Activated T-helper 17 cell treated with anti-CD3 and anti-CD28 coated beads, Interleukin-2, amount 50 U/mL, for 72 hours (primary cell): ENCODE results near the gene PARD6B. TPM values are rescaled to one million over a fixed set of nuclear protein-coding genes. Genes with fewer than 3 reads are reported as not detected.

ENCODE experiments used
- ATAC-seq: fragments of 150-1000 bp; cut with Tn5 transposase; replicated peaks from 2 replicates; pipeline ENCODE4 v1.10.0; 2021; ENCODE audit warnings: mild to moderate bottlenecking, moderate library complexity
- H3K27ac Mint-ChIP-seq: one replicate; pipeline ENCODE4 v1.8.0; 2022; ENCODE audit warnings: mixed read lengths
- H3K27me3 Mint-ChIP-seq: one replicate; pipeline ENCODE4 v1.8.0; 2022; ENCODE audit warnings: mixed read lengths
- H3K36me3 Mint-ChIP-seq: one replicate; pipeline ENCODE4 v1.8.0; 2022; ENCODE audit warnings: low read depth, mild to moderate bottlenecking, mixed read lengths
- H3K4me1 Mint-ChIP-seq: one replicate; pipeline ENCODE4 v1.8.0; 2022; ENCODE audit warnings: mixed read lengths
- H3K4me3 Mint-ChIP-seq: one replicate; pipeline ENCODE4 v1.8.0; 2022; ENCODE audit warnings: mild to moderate bottlenecking, mixed read lengths
- H3K9me3 Mint-ChIP-seq: one replicate; pipeline ENCODE4 v1.8.0; 2022; ENCODE audit warnings: mixed read lengths
- total RNA-seq, 2 donors: library from RNA; stranded (reverse); gene quantifications; one replicate each; pipeline ENCODE4 v1.2.3, GENCODE V29; 2022

The PARD6B gene
- total RNA-seq, 2 donors from 2014 or later: 3.2 to 7.8 TPM

- Mint-ChIP-seq H3K27ac (no peak overlapping the region), H3K27me3 (no peaks in the 10 kb centered on the region), H3K4me3 (no peak overlapping the region), H3K36me3 (peaks cover 49% of the 10 kb centered on the region), H3K4me1 (peaks cover 26% of the 10 kb centered on the region), H3K9me3 (no peaks in the 10 kb centered on the region)
- ATAC-seq: no peak
Observed at GRCh38 chr20:50743087-50743486, 11.7 kb downstream of the PARD6B start.

- Mint-ChIP-seq H3K4me1 (peaks cover 26% of the 10 kb centered on the region), H3K9me3 (no peaks in the 10 kb centered on the region), H3K4me3 (no peak overlapping the region), H3K27me3 (no peaks in the 10 kb centered on the region), H3K36me3 (peaks cover 39% of the 10 kb centered on the region), H3K27ac (peak overlapping the region; percentile 64)
- ATAC-seq: peak; percentile 30
Observed at GRCh38 chr20:50744143-50744792, 12.9 kb downstream of the PARD6B start.

- peak overlapping the region; percentile 29 for H3K4me3 Mint-ChIP-seq
Observed at GRCh38 chr20:50745634-50746137, 14.3 kb downstream of the PARD6B start.

GRCh38 chr20:50746138-50746940, 15.0 kb downstream of the PARD6B start:
- ATAC-seq: peak; percentile 93
- Mint-ChIP-seq H3K4me1 (peaks cover 21% of the 10 kb centered on the region), H3K27me3 (no peaks in the 10 kb centered on the region), H3K4me3 (peak overlapping the region; percentile 29), H3K9me3 (no peaks in the 10 kb centered on the region), H3K36me3 (peaks cover 43% of the 10 kb centered on the region), H3K27ac (peak overlapping the region; percentile 73)

More at GRCh38 chr20:50745634-50746137, 14.3 kb downstream of the PARD6B start:
- Mint-ChIP-seq H3K27me3 (no peaks in the 10 kb centered on the region), H3K27ac (peak overlapping the region; percentile 73), H3K36me3 (peaks cover 49% of the 10 kb centered on the region), H3K9me3 (no peaks in the 10 kb centered on the region), H3K4me1 (peaks cover 21% of the 10 kb centered on the region)
- peak; percentile 16 for ATAC-seq

- Mint-ChIP-seq H3K27ac (peak overlapping the region; percentile 73), H3K36me3 (peaks cover 42% of the 10 kb centered on the region), H3K27me3 (no peaks in the 10 kb centered on the region), H3K9me3 (no peaks in the 10 kb centered on the region), H3K4me3 (peak overlapping the region; percentile 29), H3K4me1 (peaks cover 21% of the 10 kb centered on the region)
- ATAC-seq: no peak
Observed at GRCh38 chr20:50747275-50747674, 15.9 kb downstream of the PARD6B start.

GRCh38 chr20:50750145-50750671, 18.8 kb downstream of the PARD6B start:
- peaks cover 14% of the 10 kb centered on the region for H3K4me1 Mint-ChIP-seq
- ATAC-seq: no peak
- H3K27ac Mint-ChIP-seq: no peak overlapping the region
- H3K36me3 Mint-ChIP-seq: peaks cover 38% of the 10 kb centered on the region
- H3K27me3 Mint-ChIP-seq: no peaks in the 10 kb centered on the region
- H3K9me3 Mint-ChIP-seq: no peaks in the 10 kb centered on the region
- H3K4me3 Mint-ChIP-seq: no peak overlapping the region

- Mint-ChIP-seq H3K36me3 (peaks cover 15% of the 10 kb centered on the region), H3K4me3 (no peak overlapping the region), H3K4me1 (no peaks in the 10 kb centered on the region), H3K27ac (no peak overlapping the region), H3K27me3 (no peaks in the 10 kb centered on the region), H3K9me3 (no peaks in the 10 kb centered on the region)
- ATAC-seq: no peak
Observed at GRCh38 chr20:50753152-50753551, 21.8 kb downstream of the PARD6B start.

- peaks cover 15% of the 10 kb centered on the region for H3K36me3 Mint-ChIP-seq
- no peaks in the 10 kb centered on the region for H3K27me3 Mint-ChIP-seq
- no peak overlapping the region for H3K27ac Mint-ChIP-seq
- no peaks in the 10 kb centered on the region for H3K9me3 Mint-ChIP-seq
- H3K4me1 Mint-ChIP-seq: no peaks in the 10 kb centered on the region
- ATAC-seq: no peak
- no peak overlapping the region for H3K4me3 Mint-ChIP-seq
Observed at GRCh38 chr20:50754420-50754819, 23.0 kb downstream of the PARD6B start.

GRCh38 chr20:50756447-50756846, 25.1 kb downstream of the PARD6B start:
- Mint-ChIP-seq H3K27ac (no peak overlapping the region), H3K9me3 (no peaks in the 10 kb centered on the region), H3K4me3 (no peak overlapping the region), H3K27me3 (no peaks in the 10 kb centered on the region), H3K36me3 (peaks cover 5% of the 10 kb centered on the region), H3K4me1 (no peaks in the 10 kb centered on the region)
- no peak for ATAC-seq

- H3K27me3 Mint-ChIP-seq: no peaks in the 10 kb centered on the region
- H3K9me3 Mint-ChIP-seq: no peaks in the 10 kb centered on the region
- ATAC-seq: no peak
- H3K27ac Mint-ChIP-seq: no peak overlapping the region
- H3K4me1 Mint-ChIP-seq: no peaks in the 10 kb centered on the region
- H3K36me3 Mint-ChIP-seq: no peaks in the 10 kb centered on the region
- no peak overlapping the region for H3K4me3 Mint-ChIP-seq
Observed at GRCh38 chr20:50758469-50758868, 27.1 kb downstream of the PARD6B start.

- H3K27me3 Mint-ChIP-seq: no peaks in the 10 kb centered on the region
- H3K27ac Mint-ChIP-seq: no peak overlapping the region
- H3K9me3 Mint-ChIP-seq: no peaks in the 10 kb centered on the region
- no peak overlapping the region for H3K4me3 Mint-ChIP-seq
- H3K36me3 Mint-ChIP-seq: no peaks in the 10 kb centered on the region
- no peak for ATAC-seq
- no peaks in the 10 kb centered on the region for H3K4me1 Mint-ChIP-seq
Observed at GRCh38 chr20:50758992-50759391, 27.6 kb downstream of the PARD6B start.

GRCh38 chr20:50759678-50760077, 28.3 kb downstream of the PARD6B start:
- H3K4me3 Mint-ChIP-seq: no peak overlapping the region
- no peaks in the 10 kb centered on the region for H3K36me3 Mint-ChIP-seq
- H3K9me3 Mint-ChIP-seq: no peaks in the 10 kb centered on the region
- no peaks in the 10 kb centered on the region for H3K27me3 Mint-ChIP-seq
- no peak overlapping the region for H3K27ac Mint-ChIP-seq
- no peak for ATAC-seq
- H3K4me1 Mint-ChIP-seq: no peaks in the 10 kb centered on the region

- Mint-ChIP-seq H3K36me3 (no peaks in the 10 kb centered on the region), H3K27me3 (peaks cover 5% of the 10 kb centered on the region), H3K4me3 (no peak overlapping the region)
Observed at GRCh38 chr20:50762045-50762422, 30.7 kb downstream of the PARD6B start.

GRCh38 chr20:50762435-50763220, 31.2 kb downstream of the PARD6B start:
- H3K9me3 Mint-ChIP-seq: no peaks in the 10 kb centered on the region
- H3K27ac Mint-ChIP-seq: no peak overlapping the region
- no peak overlapping the region for H3K4me3 Mint-ChIP-seq
- no peaks in the 10 kb centered on the region for H3K36me3 Mint-ChIP-seq
- peaks cover 9% of the 10 kb centered on the region for H3K27me3 Mint-ChIP-seq
- ATAC-seq: no peak
- H3K4me1 Mint-ChIP-seq: no peaks in the 10 kb centered on the region

More at GRCh38 chr20:50762045-50762422, 30.7 kb downstream of the PARD6B start:
- Mint-ChIP-seq H3K4me1 (no peaks in the 10 kb centered on the region), H3K27ac (no peak overlapping the region), H3K9me3 (no peaks in the 10 kb centered on the region)
- ATAC-seq: no peak
